BJ (cell line): Measurements from ENCODE around the gene SFT2D1. TPM values are rescaled to one million over a fixed set of nuclear protein-coding genes. Genes with fewer than 3 reads are reported as not detected.

Experiments used
- CTCF ChIA-PET: fragments of 350-600 bp; formaldehyde crosslinking; extraction: SDS; loops from one replicate; lab custom pipeline; 2021; ENCODE audit warnings: antibody characterized with exemption, inconsistent platforms; lab: Yijun Ruan, JAX
- POLR2A ChIA-PET: fragments of 300-600 bp; sonication (Branson Sonifier 250); formaldehyde crosslinking; extraction: SDS; loops from one replicate; lab custom pipeline; 2021; ENCODE audit warnings: antibody characterized with exemption; lab: Charles Lee
- DNase-seq: peaks from one replicate; pipeline ENCODE4 v3.0.0-alpha.2; 2011; ENCODE audit warnings: low read depth
- H3K27me3 ChIP-seq: 2 replicates; pipeline ENCODE4 v1.6.0; 2011; ENCODE audit warnings: low read length; ENCODE audit not compliant: control insufficient read depth, insufficient read depth
- H3K36me3 ChIP-seq: 2 replicates; pipeline ENCODE4 v1.5.1; 2011; ENCODE audit warnings: low read length; ENCODE audit not compliant: control insufficient read depth, insufficient read depth
- H3K4me3 ChIP-seq: 2 replicates; pipeline ENCODE4 v1.5.1; 2011; ENCODE audit warnings: low read depth, mild to moderate bottlenecking, control low read depth, low read length
- polyA plus RNA-seq: library from polyadenylated mRNA; depleted of rRNA; stranded (reverse); fragments of >200 nt; gene quantifications from 2 replicates; pipeline ENCODE4 v1.2.3, GENCODE V29; 2011
- TF ChIP-seq, protein P1 (sequence below): IDR thresholded peaks from 2 replicates; pipeline ENCODE4 v1.5.1; 2011; ENCODE audit warnings: low read depth, mild to moderate bottlenecking, control low read depth, inconsistent platforms, low read length, moderate library complexity; ENCODE audit not compliant: insufficient read depth

The SFT2D1 gene
- polyA plus RNA-seq, 1 experiment: 24.9 TPM

DNA sequence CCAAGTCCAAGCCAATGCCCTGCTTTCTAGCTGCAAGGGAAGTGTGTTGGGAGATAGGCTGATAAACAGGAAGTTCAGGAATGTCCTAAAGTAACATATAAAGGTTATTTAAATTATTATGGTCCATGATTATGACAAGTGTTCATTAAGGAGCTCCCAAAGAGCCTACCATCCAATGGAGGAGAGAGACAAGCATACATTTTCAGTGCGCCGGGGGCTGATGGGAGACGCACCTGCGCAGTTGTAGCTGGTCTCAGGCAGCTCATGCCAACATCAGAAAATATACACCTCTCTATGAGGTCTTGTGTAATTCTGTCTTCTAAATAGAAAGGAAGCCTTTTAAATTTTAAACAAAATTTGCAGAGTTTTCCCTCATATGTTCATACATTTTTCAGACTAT lies 12.6 kb upstream of the SFT2D1 start:
- no peak for DNase-seq
- no peaks in the 10 kb centered on the region for H3K36me3 ChIP-seq
- POLR2A ChIA-PET: no interaction called here
- TF ChIP-seq, protein P1, sequence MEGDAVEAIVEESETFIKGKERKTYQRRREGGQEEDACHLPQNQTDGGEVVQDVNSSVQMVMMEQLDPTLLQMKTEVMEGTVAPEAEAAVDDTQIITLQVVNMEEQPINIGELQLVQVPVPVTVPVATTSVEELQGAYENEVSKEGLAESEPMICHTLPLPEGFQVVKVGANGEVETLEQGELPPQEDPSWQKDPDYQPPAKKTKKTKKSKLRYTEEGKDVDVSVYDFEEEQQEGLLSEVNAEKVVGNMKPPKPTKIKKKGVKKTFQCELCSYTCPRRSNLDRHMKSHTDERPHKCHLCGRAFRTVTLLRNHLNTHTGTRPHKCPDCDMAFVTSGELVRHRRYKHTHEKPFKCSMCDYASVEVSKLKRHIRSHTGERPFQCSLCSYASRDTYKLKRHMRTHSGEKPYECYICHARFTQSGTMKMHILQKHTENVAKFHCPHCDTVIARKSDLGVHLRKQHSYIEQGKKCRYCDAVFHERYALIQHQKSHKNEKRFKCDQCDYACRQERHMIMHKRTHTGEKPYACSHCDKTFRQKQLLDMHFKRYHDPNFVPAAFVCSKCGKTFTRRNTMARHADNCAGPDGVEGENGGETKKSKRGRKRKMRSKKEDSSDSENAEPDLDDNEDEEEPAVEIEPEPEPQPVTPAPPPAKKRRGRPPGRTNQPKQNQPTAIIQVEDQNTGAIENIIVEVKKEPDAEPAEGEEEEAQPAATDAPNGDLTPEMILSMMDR: no peak
- CTCF ChIA-PET: no interaction called here
- no peak overlapping the region for H3K4me3 ChIP-seq
- peaks cover 4% of the 10 kb centered on the region for H3K27me3 ChIP-seq

DNA sequence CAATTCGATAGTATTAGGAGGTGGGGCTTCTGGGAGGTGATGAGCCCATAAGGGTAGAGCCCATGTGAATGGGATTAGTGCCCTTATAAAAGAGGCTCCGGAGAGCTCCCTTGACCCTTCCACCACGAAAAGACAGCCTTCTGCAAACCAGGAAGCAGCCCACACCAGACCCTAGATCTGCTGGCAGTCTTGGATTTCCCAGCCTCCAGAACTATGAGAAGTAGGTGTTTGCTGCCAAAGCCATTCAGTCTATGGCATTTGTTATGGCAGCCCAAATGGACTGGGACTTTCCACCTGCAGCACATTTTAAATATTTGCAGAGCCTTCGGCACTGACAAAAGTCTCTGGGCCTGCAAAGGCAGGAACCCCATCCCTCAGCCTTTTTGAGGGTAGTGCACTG lies 11.8 kb upstream of the SFT2D1 start:
- ChIA-PET CTCF (no interaction called here), POLR2A (no interaction called here)
- H3K4me3 ChIP-seq: no peak overlapping the region
- H3K36me3 ChIP-seq: no peaks in the 10 kb centered on the region
- DNase-seq: no peak
- TF ChIP-seq, protein P1: no peak
- peaks cover 4% of the 10 kb centered on the region for H3K27me3 ChIP-seq

DNA sequence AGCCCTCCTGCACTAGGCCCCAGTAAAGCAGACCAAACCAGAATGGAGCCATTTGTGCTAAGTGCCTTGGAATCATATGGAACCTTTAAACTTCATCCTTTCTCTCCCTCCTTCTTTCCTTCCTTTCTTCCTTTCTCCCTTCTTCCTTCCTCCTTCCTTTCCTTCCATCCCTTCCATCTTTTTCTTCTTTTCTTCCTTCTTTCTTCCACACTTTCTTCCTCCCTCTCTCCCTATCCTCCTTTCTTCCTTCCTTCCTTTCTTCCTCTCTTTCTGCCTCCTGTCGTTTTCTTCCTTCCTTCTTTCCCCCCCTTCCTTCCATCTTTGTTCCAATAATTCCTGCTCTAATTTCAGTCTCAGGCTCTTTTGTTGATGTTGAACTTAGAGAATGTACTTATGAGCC lies 11.2 kb upstream of the SFT2D1 start:
- ChIA-PET CTCF (no interaction called here), POLR2A (no interaction called here)
- TF ChIP-seq, protein P1: no peak
- Histone ChIP-seq H3K4me3 (no peak overlapping the region), H3K36me3 (no peaks in the 10 kb centered on the region), H3K27me3 (peaks cover 4% of the 10 kb centered on the region)
- DNase-seq: no peak

DNA sequence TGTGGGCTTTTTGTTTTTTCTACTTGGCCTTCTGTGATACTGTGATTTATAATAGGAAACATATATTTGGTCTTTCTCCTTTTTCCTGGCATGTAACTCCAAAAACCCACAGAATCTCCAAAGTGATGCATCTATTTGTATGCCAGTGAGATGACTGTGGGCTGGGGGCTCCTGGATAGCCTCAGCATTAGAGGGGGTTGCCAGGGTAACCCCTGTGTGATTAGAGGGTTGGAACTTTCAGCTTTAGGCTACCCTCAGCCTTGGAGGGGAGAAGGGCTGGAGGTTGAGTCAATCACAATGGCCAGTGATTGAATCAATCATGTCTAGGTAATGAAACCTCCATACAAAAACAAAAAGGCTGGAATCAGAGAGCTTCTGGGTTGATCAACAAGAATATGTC lies 10.6 kb upstream of the SFT2D1 start:
- no peaks in the 10 kb centered on the region for H3K36me3 ChIP-seq
- peaks cover 4% of the 10 kb centered on the region for H3K27me3 ChIP-seq
- CTCF ChIA-PET: no interaction called here
- H3K4me3 ChIP-seq: no peak overlapping the region
- no peak for DNase-seq
- TF ChIP-seq, protein P1: no peak
- POLR2A ChIA-PET: no interaction called here

DNA sequence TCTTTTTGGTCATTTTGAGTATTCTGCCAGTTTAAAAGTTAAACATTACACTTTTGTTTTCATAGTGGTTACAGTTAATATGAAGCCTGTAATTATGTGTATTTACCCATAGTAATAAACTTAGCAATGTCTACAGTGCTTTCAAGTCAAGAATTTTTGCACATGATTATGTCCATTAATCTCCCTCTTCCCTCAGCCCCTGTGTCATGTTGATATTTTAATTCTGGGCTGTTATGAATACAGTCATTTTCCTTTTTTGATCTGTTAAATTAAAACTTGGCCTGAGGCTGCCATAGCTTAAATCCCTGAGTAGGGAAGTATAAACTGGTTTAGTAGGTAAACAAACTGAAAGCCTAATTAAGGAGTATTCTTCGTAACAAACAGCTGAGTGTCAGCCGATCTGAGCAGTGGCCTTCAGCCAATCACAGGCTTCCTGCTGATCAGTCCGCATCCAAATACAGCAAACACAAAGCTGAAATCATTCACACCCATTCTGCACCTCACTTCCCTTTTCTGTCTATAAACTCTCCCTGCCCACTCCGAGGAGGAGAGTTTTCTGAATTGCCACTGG lies 9.5 kb upstream of the SFT2D1 start:
- POLR2A ChIA-PET: no interaction called here
- no peak for DNase-seq
- Histone ChIP-seq H3K36me3 (no peaks in the 10 kb centered on the region), H3K27me3 (peaks cover 4% of the 10 kb centered on the region), H3K4me3 (no peak overlapping the region)
- CTCF ChIA-PET: no interaction called here
- TF ChIP-seq, protein P1: no peak
